ENCODE results near the gene ZNF260. TPM values are rescaled to one million over a fixed set of nuclear protein-coding genes. Genes with fewer than 3 reads are reported as not detected.

Gene ZNF260
- total RNA-seq = 6.9 and 12.6 TPM in 2 replicates

GRCh38 chr19:36528194-36528920 is at the start of gene ZNF260:
Gene ZNF260 (minus strand): TSS chr19:36528271. CDS start chr19:36515238, 13,033 bp downstream.

DNA sequence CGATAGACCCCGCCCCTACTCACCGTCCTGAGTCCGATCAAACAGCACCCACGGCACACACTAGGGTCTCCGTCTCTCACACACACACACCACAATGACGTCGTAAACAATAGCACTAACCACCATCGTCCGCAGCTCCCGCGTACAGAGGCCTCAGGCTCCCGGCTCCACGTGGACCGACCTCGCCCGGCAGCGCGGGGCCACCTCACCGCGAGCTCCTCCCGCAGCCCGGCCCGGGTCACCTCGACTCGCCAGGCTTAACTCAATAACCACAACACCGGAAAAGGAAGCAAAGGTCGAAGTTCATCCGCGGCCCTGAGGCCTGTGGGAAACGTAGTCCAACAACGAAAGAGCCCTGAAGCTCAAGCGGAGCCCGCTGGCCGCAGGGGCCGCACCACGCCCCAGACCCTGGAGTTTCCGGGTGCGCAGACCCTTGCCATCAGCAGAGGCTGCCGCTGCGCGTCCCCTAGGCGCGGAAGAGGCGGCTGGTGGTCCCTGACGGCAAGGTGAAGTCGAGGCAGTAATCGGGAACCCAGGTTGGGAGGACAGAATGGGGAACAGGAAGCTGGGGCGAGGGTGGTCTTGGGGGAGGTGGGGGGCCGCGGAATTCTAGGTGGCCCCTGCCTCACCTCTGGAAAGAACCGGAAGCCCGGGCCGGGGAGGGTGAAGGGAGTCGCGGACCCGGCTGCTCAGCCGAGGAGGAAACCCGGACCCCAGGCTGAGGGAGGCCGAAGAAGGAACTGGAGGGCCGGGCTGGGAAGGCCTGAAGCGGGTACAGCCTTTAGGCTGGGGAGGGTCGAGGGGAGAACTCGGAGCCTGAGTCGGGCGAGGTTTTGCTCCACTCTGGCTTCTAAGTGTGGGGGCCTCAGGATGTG is 45.2 kb upstream of the ZNF260 start, which contains the start of gene ZNF529:
TSS of gene ZNF529 (minus strand) at position 273 of the 875 bp plus-strand sequence. CDS start 946 bp downstream, outside the sequence.

GRCh38 chr19:36489118-36489919 is 38.8 kb downstream of the ZNF260 start, which contains the start of gene ZNF566:
Gene ZNF566 (minus strand): TSS chr19:36489561. CDS start chr19:36476557, 13,004 bp downstream.

Other genes starting within 250 kb of the ZNF260 start
- gene ZFP14, start 149.1 kb downstream of the ZNF260 start, total RNA-seq = 5.0 and 6.0 TPM in 2 replicates
- 5.3 and 6.1 TPM in 2 replicates for gene ZFP82, start 109.6 kb downstream of the ZNF260 start, total RNA-seq
- gene ZNF566, start 38.7 kb downstream of the ZNF260 start, total RNA-seq = 7.6 and 9.3 TPM in 2 replicates
- gene ZNF529, start 45.0 kb upstream of the ZNF260 start, total RNA-seq = 6.9 and 8.8 TPM in 2 replicates
- 3.5 and 9.0 TPM in 2 replicates for gene ZNF382, start 77.0 kb upstream of the ZNF260 start, total RNA-seq
- 13.9 and 17.6 TPM in 2 replicates for gene ZNF461, start 138.6 kb upstream of the ZNF260 start, total RNA-seq
- 3.9 and 6.7 TPM in 2 replicates for gene ZNF567, start 159.3 kb upstream of the ZNF260 start, total RNA-seq
- 1.3 TPM in 2 replicates for gene ZNF850, start 244.5 kb upstream of the ZNF260 start, total RNA-seq

All from bronchial smooth muscle cell (primary cell).